GM21723 (cell line): ENCODE results near the gene FOXN3.

ENCODE experiments used
- ATAC-seq: cut with Tn5 transposase; IDR thresholded peaks from one replicate; pipeline ENCODE4 v1.9.1; 2021; ENCODE audit warnings: mild to moderate bottlenecking, moderate library complexity; ENCODE audit not compliant: unreplicated experiment

The FOXN3 gene

GRCh38 chr14:89411976-89412375 is 5.1 kb downstream of the FOXN3 start:
- no peak for ATAC-seq

DNA sequence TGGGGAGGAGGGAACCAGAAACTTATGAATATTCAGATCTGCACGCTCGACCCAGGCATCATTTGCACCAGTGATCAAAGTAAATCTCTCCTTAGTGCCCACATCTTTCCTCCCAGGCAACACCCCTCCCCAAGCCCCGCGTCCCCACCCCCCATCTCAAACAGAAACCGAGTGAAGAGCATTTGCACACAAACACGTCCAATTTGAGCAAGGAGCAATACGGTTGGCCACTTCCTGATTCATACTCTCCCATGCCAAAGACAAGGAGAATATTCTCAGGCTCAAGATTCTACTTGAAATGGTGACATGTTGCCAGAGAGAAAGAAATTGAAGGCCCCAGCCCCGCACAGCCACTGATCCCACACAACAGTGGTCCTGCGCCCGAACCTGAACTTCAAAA is 7.1 kb downstream of the FOXN3 start:
- no peak for ATAC-seq

DNA sequence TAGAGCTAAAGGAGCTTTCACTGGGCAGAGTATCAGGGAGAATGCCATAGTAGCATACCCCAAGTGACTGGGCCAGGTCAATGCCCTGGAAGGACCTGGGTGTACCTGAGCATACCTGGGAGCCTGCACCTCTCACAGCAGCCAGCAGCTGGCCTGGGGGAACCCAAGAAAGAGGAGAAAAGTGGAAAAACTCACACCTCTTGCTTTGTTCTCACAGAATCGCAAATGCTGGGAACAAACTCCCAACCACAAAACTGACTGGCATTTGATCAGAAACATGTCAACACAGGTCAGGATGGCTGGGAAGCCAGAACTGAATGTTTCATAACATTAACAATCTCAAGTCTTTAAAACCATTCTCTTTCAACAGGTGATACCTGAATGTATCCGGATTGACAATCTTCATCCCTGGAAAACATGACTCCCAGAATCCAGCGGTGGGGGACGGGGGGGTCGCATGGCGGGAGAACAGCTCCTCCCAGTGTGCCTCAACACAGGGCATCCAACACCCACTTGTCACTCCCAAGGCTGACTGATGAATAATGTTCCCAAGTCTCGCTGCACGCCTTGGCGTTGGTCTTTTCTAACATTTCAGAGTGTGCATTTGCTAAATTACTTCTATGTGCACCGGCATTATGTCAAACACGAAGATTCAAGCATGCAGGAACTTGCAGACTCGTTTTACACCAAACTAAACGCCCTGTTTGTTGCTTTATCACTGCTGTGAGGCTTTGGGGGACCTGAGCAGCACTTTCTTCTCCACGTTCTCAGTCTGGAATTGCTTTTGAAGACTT is 7.9 kb downstream of the FOXN3 start:
- ATAC-seq, result no peak

DNA sequence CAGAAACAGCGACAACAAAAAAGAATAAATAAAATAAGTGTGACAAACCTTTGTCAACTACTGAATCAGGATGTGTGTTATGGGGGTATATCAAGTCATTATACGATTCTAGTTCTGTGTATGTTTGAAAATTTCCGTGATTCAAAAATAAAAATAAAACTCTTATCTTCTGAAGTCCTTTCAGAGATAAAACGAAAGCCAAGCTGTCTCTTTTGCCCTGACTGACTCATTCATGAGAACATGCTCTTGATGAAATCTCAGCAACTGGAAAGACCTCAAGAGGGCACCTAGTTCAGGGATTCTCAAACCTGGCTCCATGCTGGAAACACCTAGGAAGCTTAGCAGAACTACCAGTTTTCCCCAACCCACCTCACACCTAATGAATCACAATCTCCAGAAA is 9.2 kb downstream of the FOXN3 start:
- no peak for ATAC-seq

GRCh38 chr14:89406941-89407340 is 10.1 kb downstream of the FOXN3 start:
- ATAC-seq, result no peak

DNA sequence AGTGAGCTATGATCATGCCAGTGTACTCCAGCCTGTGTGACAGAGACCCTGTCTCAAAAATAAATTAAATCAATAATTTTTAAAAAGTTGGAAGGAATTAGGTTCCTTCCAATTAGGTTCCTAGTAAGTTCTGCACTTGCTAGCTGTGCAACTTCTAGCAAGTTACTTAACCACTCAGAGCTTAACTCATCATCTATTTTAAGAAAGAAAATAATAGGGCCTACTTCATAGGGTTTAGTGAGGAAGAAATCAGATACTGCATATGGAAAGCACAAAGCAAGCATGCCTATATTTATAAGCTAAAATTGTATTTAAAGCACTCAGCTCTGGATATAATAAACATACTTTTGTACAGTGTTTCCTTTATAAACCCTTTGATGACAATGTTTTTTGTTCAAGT is 10.7 kb downstream of the FOXN3 start:
- no peak for ATAC-seq

GRCh38 chr14:89405712-89406111 is 11.3 kb downstream of the FOXN3 start:
- ATAC-seq, result no peak

DNA sequence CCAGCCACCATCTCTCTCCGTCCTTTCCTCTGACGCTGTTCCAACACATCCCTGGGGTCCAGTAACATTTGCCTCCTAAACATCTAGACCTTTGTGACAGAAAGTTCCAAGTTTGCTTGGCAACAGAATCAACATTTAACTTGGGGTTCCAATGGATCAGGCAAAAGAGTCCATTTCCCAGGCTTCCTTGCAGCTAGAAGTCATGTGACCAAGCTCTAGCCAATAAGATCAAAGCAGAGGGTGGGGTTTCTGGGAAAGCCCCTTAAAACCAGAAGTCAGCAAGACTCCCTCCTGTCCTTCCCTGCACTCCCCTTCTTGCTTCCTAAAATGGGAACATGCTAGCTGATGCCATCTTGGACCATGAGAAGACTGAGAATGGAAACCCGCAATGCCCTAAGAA is 14.7 kb downstream of the FOXN3 start:
- ATAC-seq, result no peak

GRCh38 chr14:89401761-89402160 is 15.3 kb downstream of the FOXN3 start:
- no peak for ATAC-seq

DNA sequence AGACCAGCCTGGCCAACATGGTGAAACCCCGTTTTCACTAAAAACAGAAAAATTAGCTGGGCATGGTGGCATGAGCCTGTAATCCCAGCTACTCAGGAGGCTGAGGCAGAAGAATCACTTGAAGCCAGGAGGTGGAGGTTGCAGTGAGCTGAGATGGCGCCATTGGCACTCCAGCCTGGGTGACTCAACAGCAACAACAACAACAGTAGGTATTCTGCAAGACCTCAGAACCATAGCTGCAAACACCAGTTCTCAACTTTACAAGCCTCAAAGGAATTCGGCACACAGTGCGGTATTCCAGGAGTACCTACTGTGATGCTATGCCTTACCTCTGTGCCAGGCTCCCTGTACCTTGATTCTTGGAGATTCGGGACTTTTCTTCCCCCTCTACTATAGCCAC is 15.8 kb downstream of the FOXN3 start:
- ATAC-seq, result no peak

DNA sequence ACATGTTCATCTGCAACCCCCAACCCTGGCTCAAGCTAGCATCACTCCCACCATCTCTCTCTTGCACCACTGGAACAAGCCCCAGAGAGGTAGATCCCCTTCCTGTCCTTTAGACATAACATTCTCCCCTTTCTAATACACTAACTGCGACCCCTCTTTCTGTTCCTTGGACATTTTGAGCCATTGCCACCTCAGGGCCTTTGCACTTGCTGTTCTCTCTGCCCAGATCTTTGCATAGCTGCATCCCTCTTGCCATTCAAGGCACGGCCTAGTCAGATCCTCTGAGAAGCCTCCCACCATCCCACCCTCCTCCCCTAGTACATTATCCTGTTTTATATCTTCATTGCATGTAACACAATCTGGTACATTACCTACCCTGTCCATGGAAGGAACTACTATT is 16.5 kb downstream of the FOXN3 start:
- ATAC-seq, result no peak

DNA sequence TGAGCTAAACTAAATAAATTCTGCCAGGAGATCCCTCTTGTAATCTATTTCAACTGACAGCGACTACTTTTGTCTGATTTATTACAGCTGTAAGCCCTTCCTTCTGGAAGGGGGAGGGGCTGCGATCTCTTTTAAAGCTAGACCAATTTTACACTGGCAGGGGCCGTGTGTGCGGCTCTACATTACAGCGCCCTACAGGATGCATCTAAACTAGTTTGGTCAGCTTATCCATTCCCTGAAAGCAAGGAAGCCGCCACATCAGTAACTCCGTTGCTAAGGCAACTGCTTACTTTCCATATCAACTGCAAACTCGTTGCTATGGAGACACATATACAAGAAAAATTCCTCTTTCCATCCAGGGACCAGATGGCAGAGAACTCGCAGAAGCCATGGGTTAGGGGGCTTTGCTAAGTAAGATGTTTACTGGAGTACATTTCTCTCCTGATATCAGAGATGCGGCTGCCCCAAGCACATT is 17.4 kb downstream of the FOXN3 start:
- no peak for ATAC-seq

GRCh38 chr14:89399157-89399556 is 17.9 kb downstream of the FOXN3 start:
- no peak for ATAC-seq

- no peak for ATAC-seq
These were observed 19.3 kb downstream of the FOXN3 start for GRCh38 chr14:89397569-89398230.

- ATAC-seq, result no peak
These were observed 22.1 kb downstream of the FOXN3 start for GRCh38 chr14:89394972-89395371.

DNA sequence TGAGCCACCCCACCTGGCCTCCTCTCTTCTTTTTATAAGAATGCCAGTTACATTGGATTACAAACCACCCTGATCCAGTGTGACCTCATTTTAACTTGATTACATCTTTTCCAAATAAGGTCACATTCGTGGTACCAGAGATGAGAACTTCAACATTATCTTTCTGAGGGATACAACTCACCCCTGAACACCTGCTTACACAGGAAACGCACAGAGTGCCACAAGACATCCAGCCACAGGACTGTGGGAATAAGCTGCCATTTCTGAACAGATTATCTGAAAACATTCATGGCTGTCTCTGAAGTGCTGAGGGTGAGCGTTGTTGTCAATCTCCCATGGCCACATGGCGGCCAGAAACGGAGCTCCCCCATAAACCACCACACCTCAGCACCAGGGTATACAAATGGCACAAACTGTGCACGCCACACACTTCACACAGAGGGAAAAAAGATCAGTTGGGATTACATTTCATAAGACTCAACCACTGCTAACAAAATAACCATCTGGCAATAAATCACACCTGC is 23.7 kb downstream of the FOXN3 start:
- ATAC-seq, result no peak

GRCh38 chr14:89392181-89392580 is 24.9 kb downstream of the FOXN3 start:
- no peak for ATAC-seq

GRCh38 chr14:89391556-89391955 is 25.5 kb downstream of the FOXN3 start:
- ATAC-seq, result no peak

- no peak for ATAC-seq
These were observed 25.9 kb downstream of the FOXN3 start for GRCh38 chr14:89391123-89391522.

DNA sequence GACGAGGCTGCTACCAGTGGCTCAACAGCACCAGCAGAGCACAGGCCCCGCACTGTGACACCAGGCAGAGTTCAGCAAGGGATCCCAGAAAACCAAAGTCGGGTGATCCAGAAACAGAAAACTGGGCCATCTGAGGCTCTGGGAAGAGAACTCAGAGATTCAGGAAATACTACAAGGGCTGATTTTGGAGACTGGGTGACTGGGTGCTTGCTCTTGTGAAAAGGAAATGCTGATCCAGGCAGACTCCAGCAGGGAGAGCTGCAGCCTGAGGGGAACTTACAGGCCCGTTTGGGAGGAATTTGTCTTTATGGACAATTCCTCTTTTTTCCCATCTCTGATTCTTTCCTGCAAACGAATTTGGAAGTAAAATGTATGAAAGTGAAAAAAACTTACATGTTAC is 28.2 kb downstream of the FOXN3 start:
- ATAC-seq, result no peak

GRCh38 chr14:89387922-89388685 is 28.9 kb downstream of the FOXN3 start:
- ATAC-seq, result no peak
